Fibroblast of the conjunctiva (primary cell): ENCODE results near the gene SLC19A3.
A peak's percentile ranks its signal among the peaks of the same experiment; 100 is the strongest.
"Not testable (repeated sequence)": the region's sequence is repeated elsewhere in the genome, so short reads cannot be mapped to it uniquely, and the experiment has no call there.

Source experiments
- DNase-seq: peaks from one replicate; pipeline ENCODE4 v3.0.0-alpha.2; 2010; ENCODE audit warnings: low read depth

Gene SLC19A3

GRCh38 chr2:227717687-227718567, at the start of gene SLC19A3:
TSS of gene SLC19A3 (minus strand) at chr2:227718028. CDS start at chr2:227702318, 15,710 bp downstream.
- peak; percentile 75 for DNase-seq

- peak; percentile 62 for DNase-seq
Measured at GRCh38 chr2:227766373-227766883, 48.6 kb upstream of the SLC19A3 start.

GRCh38 chr2:227765788-227766372, 48.1 kb upstream of the SLC19A3 start:
- no peak for DNase-seq

- DNase-seq = no peak
Measured at GRCh38 chr2:227761740-227762476, 44.1 kb upstream of the SLC19A3 start.

GRCh38 chr2:227759411-227760118, 41.7 kb upstream of the SLC19A3 start:
- DNase-seq = no peak

- DNase-seq = not testable (repeated sequence)
Measured at GRCh38 chr2:227756261-227756660, 38.4 kb upstream of the SLC19A3 start.

GRCh38 chr2:227748079-227748478, 30.3 kb upstream of the SLC19A3 start:
- no peak for DNase-seq

- no peak for DNase-seq
Measured at GRCh38 chr2:227745594-227745993, 27.8 kb upstream of the SLC19A3 start, which contains the start of gene SCYGR8. TSS of gene SCYGR8 (plus strand) at chr2:227745894. CDS start at chr2:227745894, 0 bp downstream.

- not testable (repeated sequence) for DNase-seq
Measured at GRCh38 chr2:227740705-227741104, 22.9 kb upstream of the SLC19A3 start.

- DNase-seq = no peak
Measured at GRCh38 chr2:227739351-227739750, 21.5 kb upstream of the SLC19A3 start.

- no peak for DNase-seq
Measured at GRCh38 chr2:227728035-227728434, 10.2 kb upstream of the SLC19A3 start, which contains the start of gene SCYGR7. TSS of gene SCYGR7 (plus strand) at chr2:227728335. CDS start at chr2:227728335, 0 bp downstream.

GRCh38 chr2:227724394-227725039, 6.7 kb upstream of the SLC19A3 start, which contains the start of gene SCYGR6:
TSS of gene SCYGR6 (minus strand) at chr2:227724757. CDS start at chr2:227724757, 0 bp downstream.
- no peak for DNase-seq

- not testable (repeated sequence) for DNase-seq
Measured at GRCh38 chr2:227722821-227723220, 5.0 kb upstream of the SLC19A3 start.

GRCh38 chr2:227720680-227721079, 2.9 kb upstream of the SLC19A3 start:
- no peak for DNase-seq

- DNase-seq = no peak
Measured at GRCh38 chr2:227719641-227720040, 1.8 kb upstream of the SLC19A3 start.

- DNase-seq = no peak
Measured at GRCh38 chr2:227716501-227716900, 1.3 kb downstream of the SLC19A3 start.

- DNase-seq = no peak
Measured at GRCh38 chr2:227713291-227713690, 4.5 kb downstream of the SLC19A3 start.

- DNase-seq = no peak
Measured at GRCh38 chr2:227710986-227711385, 6.8 kb downstream of the SLC19A3 start.

GRCh38 chr2:227707390-227707789, 10.4 kb downstream of the SLC19A3 start:
- no peak for DNase-seq

- DNase-seq = no peak
Measured at GRCh38 chr2:227706859-227707258, 11.0 kb downstream of the SLC19A3 start.

- peak; percentile 8 for DNase-seq
Measured at GRCh38 chr2:227703961-227704360, 13.9 kb downstream of the SLC19A3 start.
